ENCODE data around the gene PPFIA1. TPM values are rescaled to one million over a fixed set of nuclear protein-coding genes. Genes with fewer than 3 reads are reported as not detected.
"Not testable (repeated sequence)": the region's sequence is repeated elsewhere in the genome, so short reads cannot be mapped to it uniquely, and the experiment has no call there.

Gene PPFIA1
- total RNA-seq, 2 experiments from 2014 or later = 34.3 to 42.0 TPM

DNA sequence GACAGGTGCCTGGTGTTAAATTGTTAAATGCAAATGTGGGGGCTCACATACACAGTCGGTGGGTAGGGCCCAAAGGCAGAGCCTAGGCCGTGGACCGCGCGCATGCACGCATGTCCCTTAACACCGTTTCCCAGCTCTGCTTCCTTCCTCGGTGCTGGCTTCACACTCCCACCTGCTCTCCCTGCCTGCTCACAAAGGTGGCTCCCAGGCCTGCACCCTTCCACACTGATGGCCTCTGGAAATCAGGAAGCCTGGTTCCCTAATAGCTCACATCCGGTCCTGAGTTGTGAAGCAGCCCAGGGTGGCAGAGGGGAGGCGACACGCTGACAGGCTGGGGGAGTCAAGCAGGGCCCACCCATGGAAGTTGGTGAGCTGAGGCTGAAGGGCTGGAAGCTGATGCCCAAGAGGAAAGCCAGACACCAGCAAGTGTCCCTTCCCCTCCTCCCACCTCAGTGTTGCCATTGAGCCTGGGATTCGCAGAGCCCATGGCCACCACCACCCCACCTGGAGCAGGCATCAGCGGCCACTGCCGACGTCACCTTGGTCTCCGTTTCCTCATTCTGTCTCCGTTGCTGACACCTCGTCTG, 114.2 kb downstream of the PPFIA1 start:
- H3K9me3 Mint-ChIP-seq = no peaks in the 10 kb centered on the region

DNA sequence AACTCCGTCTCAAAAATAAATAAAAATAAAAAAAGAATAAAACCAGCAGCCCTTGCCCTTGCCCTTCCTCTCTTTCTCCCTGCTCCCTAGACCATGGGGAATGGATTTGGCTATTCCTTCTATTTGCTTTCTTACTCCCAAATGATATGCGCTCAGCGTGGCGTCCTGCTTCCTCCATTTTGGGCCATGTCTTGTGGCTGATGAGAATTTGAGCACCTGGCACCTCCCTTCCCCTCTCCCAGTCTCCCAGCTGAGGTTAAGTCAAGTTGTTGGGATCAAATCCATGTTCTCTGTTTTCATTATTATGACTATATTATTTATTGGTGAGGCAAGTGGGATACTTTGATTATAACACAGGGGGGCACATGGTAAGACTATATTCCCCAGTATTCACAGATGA, 117.1 kb downstream of the PPFIA1 start:
- no peaks in the 10 kb centered on the region for H3K27me3 Mint-ChIP-seq
- H3K27ac Mint-ChIP-seq = no peak overlapping the region
- H3K4me3 Mint-ChIP-seq = no peak overlapping the region
- Histone ChIP-seq H3K36me3 (ENCODE audit: insufficient read depth, low read length) (peaks cover 7% of the 10 kb centered on the region), H3K9me3 (ENCODE audit: control insufficient read depth in 1 of 2, insufficient read depth in 1 of 2, low read length in 2 of 2) (no peaks in the 10 kb centered on the region), H3K27me3 (ENCODE audit: control insufficient read depth in 1 of 2, insufficient read depth in 2 of 2, low read length in 2 of 2) (no peaks in the 10 kb centered on the region), H3K27ac (ENCODE audit: low read depth in 1 of 2, low read length in 2 of 2) (no peak overlapping the region), H3K4me3 (ENCODE audit: low read length) (no peak overlapping the region), H3K4me1 (ENCODE audit: insufficient read depth, low read length) (no peaks in the 10 kb centered on the region)
- TF ChIP-seq, protein P1, sequence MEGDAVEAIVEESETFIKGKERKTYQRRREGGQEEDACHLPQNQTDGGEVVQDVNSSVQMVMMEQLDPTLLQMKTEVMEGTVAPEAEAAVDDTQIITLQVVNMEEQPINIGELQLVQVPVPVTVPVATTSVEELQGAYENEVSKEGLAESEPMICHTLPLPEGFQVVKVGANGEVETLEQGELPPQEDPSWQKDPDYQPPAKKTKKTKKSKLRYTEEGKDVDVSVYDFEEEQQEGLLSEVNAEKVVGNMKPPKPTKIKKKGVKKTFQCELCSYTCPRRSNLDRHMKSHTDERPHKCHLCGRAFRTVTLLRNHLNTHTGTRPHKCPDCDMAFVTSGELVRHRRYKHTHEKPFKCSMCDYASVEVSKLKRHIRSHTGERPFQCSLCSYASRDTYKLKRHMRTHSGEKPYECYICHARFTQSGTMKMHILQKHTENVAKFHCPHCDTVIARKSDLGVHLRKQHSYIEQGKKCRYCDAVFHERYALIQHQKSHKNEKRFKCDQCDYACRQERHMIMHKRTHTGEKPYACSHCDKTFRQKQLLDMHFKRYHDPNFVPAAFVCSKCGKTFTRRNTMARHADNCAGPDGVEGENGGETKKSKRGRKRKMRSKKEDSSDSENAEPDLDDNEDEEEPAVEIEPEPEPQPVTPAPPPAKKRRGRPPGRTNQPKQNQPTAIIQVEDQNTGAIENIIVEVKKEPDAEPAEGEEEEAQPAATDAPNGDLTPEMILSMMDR (IDR thresholded peaks at IDR 0.05) = no peak
- peaks cover 28% of the 10 kb centered on the region for H3K36me3 Mint-ChIP-seq (ENCODE audit: low read depth)
- ChIA-PET POLR2A (no interaction called here), CTCF (interaction anchor here (0.7 kb wide), 1 partner anchor 1387 kb away, joined by 3 read pairs; no protein-coding TSS in a partner anchor)
- no peaks in the 10 kb centered on the region for H3K9me3 Mint-ChIP-seq
- no peaks in the 10 kb centered on the region for H3K4me1 Mint-ChIP-seq (ENCODE audit: low read depth)
- intact Hi-C loops (cut with DNase I, micrococcal nuclease) = no loop called here
- DNase-seq (no peak), ATAC-seq (ENCODE audit: poor library complexity) (no peak)

More for the DNA sequence above, 114.2 kb downstream of the PPFIA1 start:
- DNase-seq (no peak), ATAC-seq (ENCODE audit: poor library complexity) (no peak)
- no peaks in the 10 kb centered on the region for H3K27me3 Mint-ChIP-seq
- TF ChIP-seq, protein P1 (IDR thresholded peaks at IDR 0.05) = no peak
- H3K4me1 Mint-ChIP-seq (ENCODE audit: low read depth) = no peaks in the 10 kb centered on the region
- Histone ChIP-seq H3K9me3 (ENCODE audit: control insufficient read depth in 1 of 2, insufficient read depth in 1 of 2, low read length in 2 of 2) (no peaks in the 10 kb centered on the region), H3K36me3 (ENCODE audit: insufficient read depth, low read length) (peaks cover 20% of the 10 kb centered on the region), H3K4me3 (ENCODE audit: low read length) (no peak overlapping the region), H3K27ac (ENCODE audit: low read depth in 1 of 2, low read length in 2 of 2) (no peak overlapping the region), H3K4me1 (ENCODE audit: insufficient read depth, low read length) (no peaks in the 10 kb centered on the region), H3K27me3 (ENCODE audit: control insufficient read depth in 1 of 2, insufficient read depth in 2 of 2, low read length in 2 of 2) (no peaks in the 10 kb centered on the region)
- peaks cover 45% of the 10 kb centered on the region for H3K36me3 Mint-ChIP-seq (ENCODE audit: low read depth)
- intact Hi-C loops (cut with DNase I, micrococcal nuclease) = no loop called here
- H3K27ac Mint-ChIP-seq = no peak overlapping the region
- no peak overlapping the region for H3K4me3 Mint-ChIP-seq
- ChIA-PET POLR2A (no interaction called here), CTCF (interaction anchor here (0.7 kb wide), 1 partner anchor 142 kb away, joined by 5 read pairs; no protein-coding TSS in a partner anchor)

GRCh38 chr11:70389201-70389600, 118.7 kb downstream of the PPFIA1 start:
- ATAC-seq (ENCODE audit: poor library complexity) (no peak), DNase-seq (no peak)
- H3K27ac ChIP-seq (ENCODE audit: low read depth in 1 of 2, low read length in 2 of 2) = no peak overlapping the region
- Mint-ChIP-seq H3K4me1 (ENCODE audit: low read depth) (no peaks in the 10 kb centered on the region), H3K27me3 (peaks cover 5% of the 10 kb centered on the region), H3K4me3 (no peak overlapping the region), H3K36me3 (ENCODE audit: low read depth) (peaks cover 17% of the 10 kb centered on the region), H3K27ac (no peak overlapping the region), H3K9me3 (no peaks in the 10 kb centered on the region)
- TF ChIP-seq, protein P1 (IDR thresholded peaks at IDR 0.05) = no peak
- H3K9me3 ChIP-seq (ENCODE audit: control insufficient read depth in 1 of 2, insufficient read depth in 1 of 2, low read length in 2 of 2) = no peaks in the 10 kb centered on the region
- ChIA-PET CTCF (no interaction called here), POLR2A (no interaction called here)
- intact Hi-C loops (cut with DNase I, micrococcal nuclease) = no loop called here
- H3K4me1 ChIP-seq (ENCODE audit: insufficient read depth, low read length) = no peaks in the 10 kb centered on the region
- H3K27me3 ChIP-seq (ENCODE audit: control insufficient read depth in 1 of 2, insufficient read depth in 2 of 2, low read length in 2 of 2) = peaks cover 0 to 6% of the 10 kb centered on the region in 2 experiments
- H3K36me3 ChIP-seq (ENCODE audit: insufficient read depth, low read length) = peaks cover 4% of the 10 kb centered on the region
- H3K4me3 ChIP-seq (ENCODE audit: low read length) = no peak overlapping the region

DNA sequence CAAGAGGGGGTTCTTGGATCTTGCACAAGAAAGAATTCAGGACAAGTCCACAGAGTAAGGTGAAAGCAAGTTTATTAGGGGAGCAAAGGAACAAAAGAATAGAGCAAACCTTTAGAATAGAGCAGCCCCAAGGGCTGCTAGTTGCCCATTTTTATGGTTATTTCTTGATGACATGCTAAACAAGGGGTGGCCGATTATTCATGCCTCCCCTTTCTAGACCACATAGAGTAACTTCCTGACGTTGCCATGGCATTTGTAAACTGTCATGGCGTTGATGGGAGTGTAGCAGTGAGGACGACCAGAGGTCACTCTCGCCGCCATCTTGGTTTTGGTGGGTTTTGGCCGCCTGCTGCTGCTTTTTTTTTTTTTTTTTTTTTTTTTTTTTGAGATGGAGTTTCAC, 120.4 kb downstream of the PPFIA1 start:
- H3K4me1 ChIP-seq (ENCODE audit: insufficient read depth, low read length); H3K9me3 ChIP-seq (ENCODE audit: control insufficient read depth in 1 of 2, insufficient read depth in 1 of 2, low read length in 2 of 2); H3K36me3 ChIP-seq (ENCODE audit: insufficient read depth, low read length); POLR2A ChIA-PET; H3K36me3 Mint-ChIP-seq (ENCODE audit: low read depth); H3K9me3 Mint-ChIP-seq; H3K4me1 Mint-ChIP-seq (ENCODE audit: low read depth); CTCF ChIA-PET; H3K27ac ChIP-seq (ENCODE audit: low read depth in 1 of 2, low read length in 2 of 2); H3K27ac Mint-ChIP-seq; H3K4me3 ChIP-seq (ENCODE audit: low read length); ATAC-seq (ENCODE audit: poor library complexity); H3K4me3 Mint-ChIP-seq; DNase-seq; H3K27me3 Mint-ChIP-seq: not testable (repeated sequence)
- H3K27me3 ChIP-seq (ENCODE audit: control insufficient read depth in 1 of 2, insufficient read depth in 2 of 2, low read length in 2 of 2) = peaks cover 0 to 12% of the 10 kb centered on the region in 2 experiments
- intact Hi-C loops (cut with DNase I, micrococcal nuclease) = loop anchor here in 1 of 2 experiments (10.0 kb wide), 1 partner anchor 1064 kb away; the partner anchor contains the start of gene NADSYN1
